ENCODE results near the gene GAREM1. TPM values are rescaled to one million over a fixed set of nuclear protein-coding genes. Genes with fewer than 3 reads are reported as not detected.

GAREM1 gene
- total and polyA plus RNA-seq, 2 of the 8 experiments (the other 6 are each of a cell fraction or from before 2014, with no cell fraction given), result 3.6 to 9.2 TPM

GRCh38 chr18:32298171-32298667 is 172.5 kb downstream of the GAREM1 start:
- Histone ChIP-seq H3K4me3 (ENCODE audit: extremely low read depth in 1 of 4, insufficient read depth in 2 of 4, low read depth in 3 of 4, low read length in 4 of 4) (no peak overlapping the region), H2BK120ac (replicated peaks; ENCODE audit: low read depth, low read length) (no peak overlapping the region), H4K91ac (replicated peaks; ENCODE audit: insufficient read length, low read length) (no peak overlapping the region), H4K8ac (ENCODE audit: extremely low read depth, insufficient read depth, low read length) (no peak overlapping the region), H3K9me3 (ENCODE audit: insufficient read depth in 2 of 2, low read depth in 1 of 2, low read length in 1 of 2) (no peaks in the 10 kb centered on the region), H2AK5ac (ENCODE audit: low read depth, low read length) (no peak overlapping the region), H3K56ac (replicated peaks; ENCODE audit: insufficient read length, low read depth, low read length) (no peak overlapping the region), H3K4ac (replicated peaks; ENCODE audit: insufficient read length, low read depth, low read length) (no peak overlapping the region), H3K18ac (ENCODE audit: extremely low read depth, low read length) (no peak overlapping the region), H3K23me2 (ENCODE audit: low read depth, low read length) (no peaks in the 10 kb centered on the region), H3K4me1 (replicated peaks in 1 of 4; ENCODE audit: control insufficient read depth in 3 of 4, insufficient read depth in 4 of 4, low read length in 3 of 4) (no peaks in the 10 kb centered on the region), H3K9ac (replicated peaks in 1 of 4; ENCODE audit: extremely low read depth in 1 of 4, low read depth in 3 of 4, low read length in 3 of 4) (no peak overlapping the region), H3K36me3 (ENCODE audit: control insufficient read depth in 2 of 4, insufficient read depth in 4 of 4, low read length in 3 of 4) (no peaks in the 10 kb centered on the region), H3K4me2 (ENCODE audit: insufficient read depth in 1 of 2, low read depth in 2 of 2, low read length in 2 of 2) (no peak overlapping the region), H3K27ac (ENCODE audit: low read depth, low read length) (no peak overlapping the region), H3K27me3 (replicated peaks in 1 of 4; ENCODE audit: control insufficient read depth in 3 of 4, extremely low read depth in 1 of 4, insufficient read depth in 3 of 4, low read length in 3 of 4) (no peaks in the 10 kb centered on the region), H3K79me1 (ENCODE audit: low read depth, low read length) (no peaks in the 10 kb centered on the region), H2BK12ac (ENCODE audit: low read depth, low read length) (no peak overlapping the region), H4K20me1 (replicated peaks in 1 of 2; ENCODE audit: control insufficient read depth in 1 of 2, insufficient read depth in 2 of 2, low read length in 2 of 2) (no peaks in the 10 kb centered on the region), H2BK5ac (ENCODE audit: low read depth, low read length) (no peak overlapping the region), H2AFZ (ENCODE audit: low read length) (no peak overlapping the region), H2BK20ac (ENCODE audit: low read length) (no peak overlapping the region), H3K14ac (ENCODE audit: insufficient read length) (no peak overlapping the region), H4K5ac (ENCODE audit: insufficient read length, low read depth, low read length) (no peak overlapping the region), H3K23ac (ENCODE audit: insufficient read length) (no peak overlapping the region), H3K79me2 (ENCODE audit: control insufficient read depth in 1 of 2, insufficient read depth in 2 of 2, low read length in 2 of 2) (no peaks in the 10 kb centered on the region), H2BK15ac (ENCODE audit: low read length) (no peak overlapping the region)
- no peak for DNase-seq (ENCODE audit: low read depth in 1 of 2, low spot score in 2 of 2)
- WGBS, 2 experiments (ENCODE audit: extremely low coverage in 1 of 2, insufficient coverage in 1 of 2, insufficient read length in 1 of 2, insufficient replicate concordance in 2 of 2, low coverage in 1 of 2, low lambda C conversion rate in 2 of 2, missing lambda C conversion rate in 1 of 2), result 93% methylated on average over 6 of the region's 6 CpGs; no CpG with 5 or more reads in 1 of the 2 experiments
- FAIRE-seq, result no peak
- ChIA-PET POLR2A (ENCODE audit: partially characterized antibody) (no interaction called here), CTCF (ENCODE audit: partially characterized antibody) (no interaction called here)
- TF ChIP-seq CTBP2 (IDR thresholded peaks at IDR 0.05; ENCODE audit: borderline replicate concordance, insufficient read depth, insufficient read length, low read length) (no peak), GTF2F1 (IDR thresholded peaks at IDR 0.05; ENCODE audit: borderline replicate concordance, low read depth, low read length) (no peak), ATF3 (IDR thresholded peaks at IDR 0.05; ENCODE audit: insufficient read depth, low read depth, low read length) (no peak), SP1 (IDR thresholded peaks at IDR 0.05; ENCODE audit: low read depth, low read length) (no peak), BACH1 (IDR thresholded peaks at IDR 0.05; ENCODE audit: low read length) (no peak), MAFK (IDR thresholded peaks at IDR 0.05; ENCODE audit: low read depth, low read length) (no peak), EGR1 (IDR thresholded peaks at IDR 0.05; ENCODE audit: borderline replicate concordance, low read depth, low read length) (no peak), ATF2 (IDR thresholded peaks at IDR 0.05; ENCODE audit: low read length) (no peak), CBX8 (IDR thresholded peaks at IDR 0.05; ENCODE audit: borderline replicate concordance, low read depth, low read length) (no peak), SP4 (IDR thresholded peaks at IDR 0.05; ENCODE audit: low read length) (no peak), CBX5 (IDR thresholded peaks at IDR 0.05; ENCODE audit: low read depth, low read length) (no peak), GABPA (IDR thresholded peaks at IDR 0.05; ENCODE audit: borderline replicate concordance, insufficient read depth, low read length) (no peak), FOSL1 (IDR thresholded peaks at IDR 0.05; ENCODE audit: insufficient read depth, low read depth, low read length) (no peak)

All from H1 (cell line).